GM12892 (cell line): Measurements from ENCODE around the gene ATP5F1D.

ENCODE experiments used
- DNase-seq: peaks from one replicate; pipeline ENCODE4 v3.0.0; 2011; ENCODE audit not compliant: insufficient read length
- FAIRE-seq: peaks from 2 replicates; lab custom pipeline; 2011; peaks lifted over from hg19 to GRCh38; lab: Jason Lieb, UNC
- POLR2A ChIP-seq: IDR thresholded peaks from 2 replicates; pipeline ENCODE4 v1.6.1; 2011; ENCODE audit warnings: low read depth, low read length, control low read depth
- POLR2AphosphoS5 ChIP-seq: IDR thresholded peaks from 2 replicates; pipeline ENCODE4 v1.6.1; 2011; ENCODE audit warnings: low read depth, low read length, control low read depth
- TAF1 ChIP-seq: IDR thresholded peaks from 2 replicates; pipeline ENCODE4 v1.6.1; 2011; ENCODE audit warnings: low read depth, mild to moderate bottlenecking, control low read depth, low read length, borderline replicate concordance

Gene ATP5F1D

DNA sequence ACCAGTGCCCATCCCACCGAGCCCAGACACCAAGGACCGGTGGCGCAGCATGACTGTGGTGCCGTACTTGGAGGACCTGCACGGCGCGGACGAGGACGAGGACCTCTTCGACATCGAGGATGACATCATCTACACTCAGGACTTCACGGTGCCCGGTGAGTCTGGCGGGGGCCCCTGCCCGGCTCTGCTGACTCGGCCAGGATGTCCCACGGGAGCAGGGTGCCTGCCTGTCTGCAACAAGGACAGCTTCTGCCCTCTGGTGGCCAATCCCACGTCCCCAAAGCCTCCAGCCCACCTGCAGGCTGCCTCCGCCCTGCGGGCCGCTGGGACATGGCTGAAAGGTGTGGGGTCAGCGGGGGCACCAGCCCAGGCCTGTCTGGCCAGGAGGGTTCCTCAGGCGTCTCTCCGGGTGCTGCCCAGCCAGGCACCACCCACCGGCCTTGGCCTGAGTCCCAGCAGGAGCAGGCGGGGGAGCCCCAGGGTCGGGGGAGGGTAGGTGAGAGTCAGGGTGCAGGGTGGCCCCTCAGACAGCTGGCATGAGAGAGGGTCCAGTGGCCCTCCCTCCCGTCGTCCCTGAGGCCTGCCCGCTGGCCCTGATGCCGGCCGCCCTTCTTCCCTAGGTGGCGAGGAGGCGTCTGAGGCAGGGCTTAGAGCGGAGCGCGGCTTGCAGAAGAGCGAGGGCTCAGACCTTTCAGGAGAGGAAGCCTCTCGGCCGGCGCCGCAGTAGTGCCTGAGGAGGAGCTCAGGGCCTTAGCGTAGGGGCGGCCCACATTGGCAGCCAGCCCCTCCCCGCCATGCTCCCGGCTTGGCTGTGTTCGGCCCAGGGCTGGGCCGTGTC is 18.3 kb upstream of the ATP5F1D start:
- TF ChIP-seq POLR2AphosphoS5 (no peak), TAF1 (no peak), POLR2A (no peak)
- peak; percentile 80 for DNase-seq
- no peak for FAIRE-seq

DNA sequence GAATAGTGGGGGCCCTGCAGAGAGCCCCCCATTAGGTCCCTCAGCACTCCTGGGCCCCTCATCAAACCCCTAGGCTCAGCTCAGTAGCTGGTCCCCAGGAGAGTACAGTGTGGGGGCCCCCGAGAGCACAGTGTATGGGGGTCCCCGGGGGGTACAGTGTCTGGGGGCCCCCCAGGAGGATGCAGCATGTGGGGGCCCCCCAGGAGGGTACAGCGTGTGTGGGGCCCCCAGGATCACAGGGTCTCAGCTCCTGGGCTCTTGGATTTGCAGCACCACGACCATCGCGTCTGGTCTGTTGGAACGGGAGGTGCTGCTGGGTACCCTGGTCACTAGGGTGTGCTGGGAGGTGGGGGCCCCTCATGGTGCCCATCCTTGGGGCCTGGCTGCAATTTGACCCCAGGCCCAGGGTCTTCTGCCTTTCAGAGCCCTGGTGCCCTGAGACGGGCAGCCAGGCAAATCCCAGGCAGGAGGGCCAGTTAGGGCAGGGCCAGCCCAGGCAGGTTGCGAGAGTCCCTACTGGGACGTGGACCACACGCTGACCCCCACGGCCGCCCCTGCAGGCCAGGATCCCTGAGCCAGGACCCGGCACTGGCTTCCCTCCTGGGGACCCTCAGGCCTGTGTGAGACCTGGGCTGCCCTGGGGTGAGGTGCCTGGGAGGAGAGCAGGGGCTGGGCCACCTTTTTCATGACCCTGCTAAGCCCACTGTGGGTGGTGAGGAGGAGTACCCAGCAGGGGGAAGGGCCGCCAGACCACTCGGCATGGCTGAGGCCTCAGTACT is 17.3 kb upstream of the ATP5F1D start:
- FAIRE-seq = no peak

DNA sequence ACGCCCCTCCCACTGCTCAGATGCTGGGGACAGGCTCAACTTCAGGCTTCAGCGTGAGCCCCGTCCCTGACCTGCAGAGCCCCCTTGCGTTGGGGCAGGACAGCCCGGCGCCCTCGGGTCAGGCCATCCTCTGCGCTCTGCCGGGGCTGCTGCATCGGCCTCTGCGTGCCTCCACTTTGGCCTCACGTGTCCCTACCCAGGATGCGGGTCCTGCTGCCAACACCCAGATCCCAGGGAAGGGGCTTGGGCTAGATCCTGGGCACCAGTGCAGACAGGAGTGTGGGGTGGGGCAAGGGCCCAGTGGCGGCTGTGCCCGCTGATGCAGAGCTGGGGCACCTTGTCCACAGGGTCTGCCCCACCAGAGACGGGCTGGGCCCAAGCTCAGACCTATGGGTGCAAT is 16.7 kb upstream of the ATP5F1D start:
- TF ChIP-seq POLR2A (no peak), TAF1 (no peak), POLR2AphosphoS5 (no peak)
- DNase-seq (no peak), FAIRE-seq (no peak)

More for the DNA sequence above, 17.3 kb upstream of the ATP5F1D start:
- DNase-seq = no peak
- TF ChIP-seq POLR2A = no peak
- no peak for TF ChIP-seq TAF1
- TF ChIP-seq POLR2AphosphoS5 = no peak

DNA sequence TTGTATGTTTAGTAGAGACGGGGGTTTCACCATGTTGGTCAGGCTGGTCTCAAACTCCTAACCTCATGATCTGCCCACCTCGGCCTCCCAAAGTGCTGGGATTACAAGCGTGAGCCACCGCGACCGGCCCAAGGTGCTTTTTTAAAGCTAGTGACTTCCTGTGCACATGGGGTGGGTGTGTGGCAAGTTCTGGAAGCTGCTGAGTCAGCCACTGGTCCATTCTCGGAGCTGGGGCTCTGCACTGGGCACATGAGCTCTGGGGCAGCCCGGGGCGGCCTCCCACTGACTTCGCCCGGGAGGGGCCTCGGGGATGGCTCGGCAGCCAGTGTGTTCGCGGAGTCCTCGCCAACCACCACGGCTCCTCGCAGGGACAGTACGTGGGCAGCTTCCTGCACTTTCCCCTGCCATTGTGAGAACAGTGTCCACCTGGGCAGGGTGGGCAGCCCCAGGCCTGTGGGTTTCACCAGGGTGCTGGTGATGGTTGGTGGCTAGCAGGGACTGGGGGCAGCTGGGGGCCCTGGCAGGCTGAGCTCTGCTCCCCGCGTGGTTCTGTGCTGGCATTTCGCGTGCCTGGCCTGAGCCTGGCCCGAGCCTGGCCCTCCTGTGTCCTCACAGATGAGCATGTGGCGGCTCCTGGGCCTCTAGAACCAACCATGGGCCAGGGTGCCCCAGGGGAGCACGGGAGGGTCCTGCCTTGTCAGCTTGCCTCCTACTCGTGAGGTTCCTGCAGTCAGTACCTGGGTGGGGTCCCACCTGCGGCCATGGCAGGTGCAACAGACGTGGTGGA is 15.9 kb upstream of the ATP5F1D start:
- FAIRE-seq (no peak), DNase-seq (no peak)
- TF ChIP-seq POLR2A (no peak), POLR2AphosphoS5 (no peak), TAF1 (no peak)

DNA sequence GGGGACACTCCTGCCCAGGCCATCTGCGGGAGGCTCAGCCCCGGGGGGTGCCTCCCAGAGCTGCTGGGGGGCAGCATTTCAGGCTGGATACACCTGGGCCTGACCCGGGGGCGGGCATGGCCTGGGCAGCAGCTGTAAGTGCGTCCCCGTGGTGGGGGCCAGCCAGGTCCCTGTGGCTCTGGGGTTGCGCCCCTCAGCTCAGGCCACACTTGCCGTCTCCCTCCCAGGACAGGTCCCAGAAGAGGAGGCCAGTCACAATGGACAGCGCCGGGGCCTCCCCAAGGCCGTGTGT is 15.4 kb upstream of the ATP5F1D start:
- DNase-seq (no peak), FAIRE-seq (no peak)
- TF ChIP-seq POLR2AphosphoS5 (no peak), POLR2A (no peak), TAF1 (no peak)

DNA sequence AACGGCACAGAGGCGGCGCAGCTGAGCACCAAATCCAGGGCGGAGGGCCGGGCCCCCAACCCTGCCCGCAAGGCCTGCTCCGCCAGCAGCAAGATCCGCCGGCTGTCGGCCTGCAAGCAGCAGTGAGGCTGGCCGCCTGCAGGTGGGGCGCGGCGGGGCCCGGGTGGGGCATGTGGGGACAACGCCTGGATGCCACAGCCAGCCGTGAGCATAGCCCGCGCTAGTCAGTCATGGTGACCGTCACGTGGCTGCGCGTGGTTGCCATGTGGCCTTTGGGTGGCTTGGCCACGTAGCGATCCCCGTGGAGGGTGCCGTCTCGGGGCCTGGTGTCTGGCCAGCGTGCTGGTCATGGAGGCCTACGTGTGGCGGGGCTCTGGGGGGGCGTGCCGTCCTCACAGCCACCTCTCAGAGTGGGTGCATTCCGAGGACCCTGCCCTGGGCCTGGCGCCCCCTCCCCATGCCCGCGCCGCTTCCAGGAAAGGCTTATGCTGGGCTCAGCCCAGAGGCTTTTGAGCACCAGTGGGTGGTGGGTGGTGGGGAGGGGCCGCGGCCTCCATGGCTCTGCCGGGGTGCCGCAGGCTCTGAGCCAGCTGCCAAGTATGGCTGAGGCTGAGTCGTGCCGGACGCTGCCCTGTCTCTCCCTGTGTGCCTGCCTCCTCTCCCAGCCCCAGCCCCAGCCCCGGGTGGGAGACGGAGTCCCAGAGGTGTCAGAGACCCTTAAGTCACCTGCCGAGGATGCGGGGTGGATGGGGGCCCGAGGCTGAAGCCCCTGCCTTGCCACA is 14.8 kb upstream of the ATP5F1D start:
- TF ChIP-seq POLR2AphosphoS5 (no peak), TAF1 (no peak), POLR2A (no peak)
- no peak for DNase-seq
- no peak for FAIRE-seq

DNA sequence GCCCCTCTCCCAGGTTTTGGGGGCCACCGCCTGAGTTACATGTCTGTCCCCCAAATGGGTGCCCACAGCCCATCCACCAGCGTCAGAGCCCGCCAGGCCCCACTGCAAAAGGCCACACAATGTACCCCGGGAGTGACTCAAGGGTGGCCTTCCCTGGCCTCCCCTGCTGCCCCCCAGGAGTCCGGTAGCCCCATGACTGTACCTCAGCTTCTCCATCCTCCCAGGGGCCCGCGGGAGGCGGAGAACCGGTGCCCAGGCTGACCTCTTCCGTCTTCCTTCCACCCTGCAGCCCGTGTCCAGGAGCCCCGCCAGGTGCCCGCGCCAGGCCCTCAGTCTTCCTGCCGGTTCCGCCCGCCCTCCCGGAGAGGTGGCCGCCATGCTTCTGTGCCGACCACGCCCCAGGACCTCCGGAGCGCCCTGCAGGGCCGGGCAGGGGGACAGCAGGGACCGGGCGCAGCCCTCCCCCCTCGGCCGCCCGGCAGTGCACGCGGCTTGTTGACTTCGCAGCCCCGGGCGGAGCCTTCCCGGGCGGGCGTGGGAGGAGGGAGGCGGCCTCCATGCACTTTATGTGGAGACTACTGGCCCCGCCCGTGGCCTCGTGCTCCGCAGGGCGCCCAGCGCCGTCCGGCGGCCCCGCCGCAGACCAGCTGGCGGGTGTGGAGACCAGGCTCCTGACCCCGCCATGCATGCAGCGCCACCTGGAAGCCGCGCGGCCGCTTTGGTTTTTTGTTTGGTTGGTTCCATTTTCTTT is 14.1 kb upstream of the ATP5F1D start:
- DNase-seq (no peak), FAIRE-seq (no peak)
- TF ChIP-seq POLR2A = no peak
- no peak for TF ChIP-seq TAF1
- TF ChIP-seq POLR2AphosphoS5 = no peak

DNA sequence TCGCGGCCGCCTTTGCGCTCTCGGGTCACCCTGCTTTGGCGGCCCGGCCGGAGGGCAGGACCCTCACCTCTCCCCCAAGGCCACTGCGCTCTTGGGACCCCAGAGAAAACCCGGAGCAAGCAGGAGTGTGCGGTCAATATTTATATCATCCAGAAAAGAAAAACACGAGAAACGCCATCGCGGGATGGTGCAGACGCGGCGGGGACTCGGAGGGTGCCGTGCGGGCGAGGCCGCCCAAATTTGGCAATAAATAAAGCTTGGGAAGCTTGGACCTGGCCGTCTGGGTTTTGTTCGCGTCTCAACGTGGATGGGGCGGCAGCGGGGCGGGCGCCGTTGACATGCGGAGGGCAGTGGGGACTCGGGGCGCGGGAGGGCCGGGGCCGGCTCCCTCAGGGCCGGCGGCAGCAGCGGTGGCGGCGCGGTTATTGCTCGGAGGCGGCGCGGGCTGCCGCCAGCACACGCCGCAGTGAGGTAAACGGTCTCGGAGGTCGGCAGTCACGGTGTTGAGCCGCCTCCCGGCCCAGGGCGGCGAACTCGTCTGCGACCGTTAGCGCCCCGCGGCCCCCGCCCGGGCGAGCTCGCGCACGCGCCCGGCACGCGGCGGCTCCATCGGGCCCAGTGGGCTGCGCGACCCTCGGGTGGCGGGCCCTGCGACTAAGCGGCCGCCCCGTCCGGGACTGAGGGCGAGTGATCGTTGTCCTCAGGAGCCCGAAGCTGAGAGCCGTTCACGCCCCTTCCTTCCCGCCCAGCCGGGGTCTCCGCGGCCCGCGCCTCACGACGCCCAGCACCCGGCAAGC is 13.2 kb upstream of the ATP5F1D start:
- no peak for TF ChIP-seq POLR2A
- no peak for TF ChIP-seq TAF1
- no peak for TF ChIP-seq POLR2AphosphoS5
- no peak for FAIRE-seq
- no peak for DNase-seq

DNA sequence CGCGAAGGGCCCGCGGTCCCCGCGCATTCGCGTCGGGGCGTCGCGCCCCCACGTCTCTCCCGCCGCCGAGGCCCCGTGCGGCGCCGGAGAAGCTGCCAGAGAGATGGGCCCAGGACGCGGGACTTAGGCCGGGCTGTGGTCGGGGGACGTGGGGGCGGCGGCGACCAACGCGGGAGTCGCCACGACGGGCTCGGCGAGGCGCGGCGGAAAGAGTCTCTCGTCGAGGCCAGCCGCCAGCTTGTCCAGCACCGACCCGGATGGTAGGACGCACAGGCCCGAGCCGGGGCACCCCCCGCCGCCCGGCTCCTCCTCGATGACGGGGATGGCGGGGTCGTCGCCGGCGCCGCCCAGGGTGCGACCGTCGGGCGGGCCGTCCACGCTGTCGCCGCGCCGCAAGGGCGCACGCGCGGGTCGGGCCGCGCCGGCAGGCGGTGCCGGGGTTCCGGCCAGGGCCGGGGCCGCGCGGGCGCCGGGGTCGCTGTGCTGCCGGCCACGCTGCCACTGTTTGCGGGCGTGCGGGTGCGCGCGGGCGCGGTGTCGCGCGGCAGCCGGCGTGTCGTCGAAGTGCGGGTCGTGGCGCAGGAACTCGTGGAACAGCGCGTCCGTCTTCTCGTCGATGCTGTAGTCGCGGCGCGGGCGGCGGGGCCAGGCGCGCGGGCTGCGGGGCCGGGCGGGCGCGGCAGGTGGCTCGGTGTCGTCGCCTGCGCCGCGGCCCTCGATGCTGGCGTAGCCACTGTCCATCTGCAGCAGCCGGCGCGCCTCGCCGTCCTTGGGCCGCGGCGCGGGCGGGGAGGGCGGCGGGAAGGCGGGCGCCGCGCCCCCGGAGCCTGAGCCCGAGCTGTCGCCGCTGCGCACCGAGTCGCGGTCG is 12.3 kb upstream of the ATP5F1D start:
- TF ChIP-seq TAF1 = no peak
- no peak for TF ChIP-seq POLR2AphosphoS5
- TF ChIP-seq POLR2A = no peak
- no peak for FAIRE-seq
- no peak for DNase-seq
